T-helper 22 cell (primary cell): Measurements from ENCODE around the gene CT45A10.
"Not testable (repeated sequence)": the region's sequence is repeated elsewhere in the genome, so short reads cannot be mapped to it uniquely, and the experiment has no call there.

Experiments
- DNase-seq: peaks from one replicate; pipeline ENCODE4 v3.0.0-alpha.2; 2020; ENCODE audit warnings: low read depth

CT45A10 gene, protein sequence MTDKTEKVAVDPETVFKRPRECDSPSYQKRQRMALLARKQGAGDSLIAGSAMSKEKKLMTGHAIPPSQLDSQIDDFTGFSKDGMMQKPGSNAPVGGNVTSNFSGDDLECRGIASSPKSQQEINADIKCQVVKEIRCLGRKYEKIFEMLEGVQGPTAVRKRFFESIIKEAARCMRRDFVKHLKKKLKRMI

DNA sequence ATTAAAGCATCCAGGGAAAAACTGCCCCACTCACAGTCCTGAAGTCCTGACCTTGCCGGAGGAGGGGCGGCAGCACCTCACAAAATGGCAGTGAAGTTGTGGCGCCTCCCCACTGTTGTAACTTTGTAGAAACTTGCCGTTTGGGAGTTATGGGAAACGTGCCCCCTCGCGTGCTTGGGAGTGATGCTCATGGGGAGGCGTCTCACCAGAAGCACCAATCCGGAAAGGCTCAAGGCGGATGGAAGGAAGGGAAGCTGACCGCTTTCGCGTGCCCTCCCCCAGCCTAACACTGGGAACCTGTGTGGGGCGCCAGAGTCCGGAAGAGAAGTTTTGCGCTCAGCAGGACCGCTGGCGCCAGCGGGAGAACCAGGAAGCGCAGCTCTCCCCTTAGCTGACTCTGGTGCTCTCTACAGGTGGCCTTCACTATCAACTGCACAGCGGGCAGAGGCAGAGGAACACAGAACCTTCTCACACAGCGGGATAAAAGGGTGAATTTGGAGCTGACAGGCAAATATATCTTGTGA is at the start of gene CT45A10, which contains the start of gene SAGE1:
CT45A10 (minus strand) TSS at position 151 of the 524 bp plus-strand sequence. CDS start 8,100 bp downstream, outside the sequence.
SAGE1 (plus strand) TSS at position 423 of the 524 bp plus-strand sequence. CDS start 2,527 bp downstream, outside the sequence.
- DNase-seq, result no peak

DNA sequence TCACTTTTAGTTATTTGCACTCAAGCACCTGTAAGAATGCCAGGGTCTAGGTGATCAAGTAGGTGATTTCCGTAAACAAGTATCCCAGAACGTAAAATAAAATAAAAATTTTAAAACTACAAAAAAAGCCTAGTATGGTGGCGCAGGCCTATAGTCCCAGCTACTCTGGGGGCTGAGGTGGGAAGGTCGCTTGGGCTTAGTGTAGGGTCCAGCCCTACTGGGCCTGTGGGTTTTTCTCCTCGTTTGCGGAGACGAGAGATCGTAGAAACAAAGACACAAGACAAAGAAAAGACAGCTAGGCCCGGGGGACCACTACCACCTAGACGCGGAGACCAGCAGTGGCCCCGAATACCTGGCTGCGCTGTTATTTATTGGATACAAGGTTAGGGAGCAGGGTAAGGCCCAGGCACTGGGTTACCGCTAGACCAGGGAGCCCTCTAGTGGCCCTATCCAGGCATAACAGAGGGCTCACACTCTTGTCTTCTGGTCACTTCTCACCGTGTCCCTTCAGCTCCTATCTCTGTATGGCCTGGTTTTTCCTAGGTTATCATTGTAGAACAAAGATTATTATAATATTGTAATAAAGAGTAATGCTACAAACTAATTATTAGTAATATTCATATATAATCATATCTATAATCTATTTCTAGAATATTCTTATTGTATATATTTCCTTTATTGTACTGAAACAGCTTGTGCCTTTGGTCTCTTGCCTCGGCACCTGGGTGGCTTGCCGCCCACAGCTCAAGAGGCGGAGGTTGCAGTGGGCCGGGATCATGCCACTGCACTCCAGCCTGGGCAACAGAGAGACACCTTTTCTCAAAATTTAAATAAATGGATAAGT is 38.6 kb upstream of the CT45A10 start:
- DNase-seq, result no peak

DNA sequence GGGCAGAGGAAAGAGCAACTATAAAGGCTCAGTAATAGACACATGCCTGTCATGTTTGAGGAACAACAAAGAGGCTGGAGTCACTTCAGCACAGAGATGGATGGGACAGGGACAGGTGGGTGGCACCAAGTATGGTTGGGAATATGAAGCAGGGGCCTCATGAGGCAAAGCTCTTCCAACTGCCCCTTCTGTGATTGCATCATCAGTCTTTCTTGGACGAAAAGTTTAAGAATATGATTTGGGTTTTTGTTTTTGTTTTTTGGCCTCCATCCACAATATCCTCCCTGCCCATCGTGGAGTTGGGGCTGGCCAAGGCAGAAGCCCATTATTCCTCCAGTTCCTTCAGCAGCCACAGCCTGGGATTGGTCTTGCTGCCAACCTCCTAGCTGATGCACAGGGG is 34.7 kb upstream of the CT45A10 start:
- DNase-seq, result no peak

DNA sequence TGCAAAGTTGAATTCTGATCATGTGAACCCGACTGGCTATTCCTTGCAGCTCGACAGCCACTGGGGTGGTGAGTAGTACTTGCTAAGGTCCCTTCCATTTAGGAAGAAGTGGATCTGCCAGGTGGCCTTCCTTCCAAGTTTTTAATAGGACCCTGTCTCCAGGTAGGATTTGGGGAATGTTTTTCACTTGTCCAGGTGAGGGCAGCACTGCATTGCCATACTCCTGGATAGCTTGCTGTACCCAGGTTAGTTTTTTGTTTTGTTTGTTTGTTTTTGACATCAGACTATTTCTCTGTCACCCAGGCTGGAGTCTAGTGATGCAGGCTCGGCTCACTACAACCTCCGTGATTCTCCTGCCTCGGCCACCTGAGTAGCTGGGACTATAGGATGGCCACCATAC is 30.1 kb upstream of the CT45A10 start:
- no peak for DNase-seq

DNA sequence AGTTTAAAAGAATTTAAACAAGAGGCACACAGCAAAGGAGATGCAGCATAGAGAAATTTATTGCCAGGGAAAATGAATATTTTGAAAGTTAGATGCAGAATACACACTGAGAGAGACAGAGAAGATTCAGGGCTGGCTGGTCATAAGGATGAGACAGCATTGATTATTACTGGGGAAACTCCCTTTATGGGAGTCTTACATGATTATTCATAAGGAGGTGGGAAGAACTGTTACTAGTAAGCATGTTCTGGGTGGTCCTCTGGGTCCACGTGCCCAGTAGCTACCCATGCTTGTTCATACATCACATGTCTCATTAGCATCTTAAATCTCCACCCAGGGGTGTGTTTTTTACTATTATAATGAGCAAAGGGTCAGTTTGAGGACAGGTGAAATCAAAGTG is 27.3 kb upstream of the CT45A10 start:
- not testable (repeated sequence) for DNase-seq

DNA sequence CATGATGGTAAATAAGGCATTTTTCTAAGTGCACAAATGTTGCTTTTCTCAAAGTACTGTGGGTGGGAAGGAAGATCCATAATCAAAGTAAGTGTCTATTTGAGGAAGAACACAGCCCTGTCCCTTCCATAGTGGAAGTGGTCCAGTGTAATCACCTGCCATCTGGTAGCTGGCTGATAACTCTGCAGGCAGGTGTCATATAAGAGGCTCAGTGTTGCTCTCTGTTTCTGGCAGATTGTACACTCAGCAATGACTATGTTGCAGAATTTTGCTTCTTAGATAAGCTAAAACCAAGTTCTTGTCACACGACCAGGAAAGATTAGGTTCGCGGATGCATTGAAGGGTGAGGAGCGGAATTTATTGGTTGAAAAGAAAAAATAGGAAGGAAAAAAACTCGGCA is 21.2 kb upstream of the CT45A10 start:
- DNase-seq, result no peak

DNA sequence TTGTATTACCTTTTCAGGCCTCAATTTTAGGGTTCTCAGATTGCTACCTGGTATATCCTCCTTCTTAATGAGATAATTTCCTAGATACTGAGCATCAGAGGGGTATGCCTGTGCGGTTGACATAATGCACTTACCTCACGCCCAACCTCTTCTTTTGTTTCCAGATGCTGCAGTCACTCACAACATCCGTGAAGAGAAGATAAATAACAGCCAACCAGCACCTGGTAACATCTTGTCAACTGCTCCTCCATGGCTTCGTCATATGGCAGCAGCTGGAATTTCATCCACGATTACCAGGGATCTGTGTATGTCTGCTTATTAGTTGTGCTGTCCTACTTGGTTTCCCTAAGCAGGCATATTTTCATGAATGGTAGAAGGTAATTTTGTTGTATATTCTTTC is 17.0 kb upstream of the CT45A10 start:
- no peak for DNase-seq

DNA sequence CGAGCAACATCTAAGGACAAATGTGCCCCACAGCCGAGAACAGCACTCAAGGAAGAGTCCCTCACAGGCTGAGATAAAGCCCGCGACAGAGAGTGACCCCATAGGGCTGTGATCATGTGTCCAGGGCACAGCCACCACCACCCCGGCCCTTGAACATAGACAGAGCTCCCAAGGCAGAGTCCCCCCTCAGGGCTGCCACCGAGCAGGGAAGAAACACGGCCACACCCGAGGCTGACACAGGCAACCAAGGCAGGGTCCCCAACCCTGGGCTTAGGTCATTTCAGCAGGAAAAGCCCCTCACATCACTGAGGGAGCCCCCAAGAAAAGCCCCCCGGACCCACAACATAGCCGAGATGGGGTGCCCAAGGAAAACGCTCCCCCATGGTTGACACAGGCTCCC is 463 bp downstream of the CT45A10 start:
- DNase-seq, result no peak

DNA sequence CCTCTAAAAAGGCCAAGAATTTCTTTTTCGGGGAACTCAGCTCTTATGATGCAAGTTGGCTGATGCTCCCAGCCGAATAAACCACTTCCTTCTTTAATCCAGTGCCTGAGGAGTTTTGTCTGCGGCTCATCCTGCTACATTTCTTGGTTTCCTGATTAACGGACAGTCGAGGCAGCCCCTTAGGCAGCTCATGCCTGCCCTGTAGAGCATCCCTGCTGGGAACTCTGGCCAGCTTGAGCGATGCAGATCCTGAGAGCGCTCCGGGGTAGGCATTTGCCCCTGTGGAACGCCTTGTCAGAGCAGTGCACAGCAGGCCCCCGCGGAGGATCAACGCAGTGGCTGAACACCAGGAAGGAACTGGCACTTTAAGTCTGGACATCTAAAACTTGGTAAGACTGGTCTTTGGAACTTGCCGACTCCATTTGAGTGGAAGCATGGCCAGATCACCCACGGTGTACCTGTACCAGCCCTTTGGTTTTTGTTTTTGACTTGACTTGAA is 3.1 kb downstream of the CT45A10 start:
- DNase-seq, result no peak

DNA sequence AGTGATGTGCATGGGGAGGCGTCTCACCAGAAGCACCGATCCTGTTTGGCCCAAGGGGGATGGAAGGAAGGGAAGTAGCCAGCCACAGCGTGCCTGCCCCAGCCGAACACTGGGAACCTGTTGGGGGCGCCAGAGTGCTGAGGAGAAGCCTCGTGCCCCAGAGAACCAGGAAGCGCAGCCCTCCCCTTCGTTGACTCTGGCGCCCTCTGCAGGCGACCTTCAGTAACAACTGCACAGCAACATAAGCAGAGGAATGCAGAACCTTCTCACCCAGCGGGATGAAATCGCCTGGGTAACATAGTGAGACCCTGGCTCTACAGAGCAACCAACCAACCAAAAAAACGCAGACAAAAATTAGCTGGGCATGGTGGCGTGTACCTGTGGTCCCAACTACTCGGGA is 4.3 kb downstream of the CT45A10 start:
- DNase-seq, result not testable (repeated sequence)

DNA sequence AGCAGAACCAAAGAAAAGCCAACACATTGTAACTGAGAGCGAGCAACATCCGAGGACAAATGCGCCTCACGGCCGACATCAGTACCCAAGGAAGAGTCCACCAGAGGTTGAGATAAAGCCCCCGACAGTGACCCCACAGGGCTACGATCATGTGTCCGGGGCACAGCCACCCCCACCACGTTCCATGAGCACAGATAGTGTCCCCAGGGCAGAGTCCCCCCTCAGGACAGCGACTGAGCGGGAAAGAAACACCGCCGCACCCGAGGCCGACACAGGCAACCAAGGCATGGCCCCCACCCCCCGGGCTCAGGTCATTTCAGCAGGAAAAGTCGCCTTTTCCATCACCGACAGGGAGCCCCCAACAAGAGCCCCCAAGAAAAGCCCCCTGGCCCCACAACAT is 5.0 kb downstream of the CT45A10 start:
- not testable (repeated sequence) for DNase-seq

DNA sequence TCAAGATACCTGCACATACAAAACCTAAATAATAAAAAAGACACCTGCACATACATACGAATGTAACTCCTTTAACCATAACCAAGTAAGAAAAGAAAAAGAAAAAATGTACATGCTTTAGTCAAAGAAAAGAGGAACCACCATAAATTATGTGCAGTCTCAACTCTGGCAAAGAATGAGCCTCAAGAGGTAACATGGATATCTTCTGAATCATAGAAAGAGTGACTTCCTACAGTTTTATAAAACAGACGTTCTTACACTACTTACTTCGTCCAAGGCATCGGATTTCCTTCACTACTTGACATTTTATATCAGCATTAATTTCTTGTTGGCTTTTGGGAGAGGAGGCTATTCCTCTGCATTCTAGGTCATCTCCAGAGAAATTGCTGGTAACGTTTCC is 10.5 kb downstream of the CT45A10 start:
- DNase-seq, result not testable (repeated sequence)

DNA sequence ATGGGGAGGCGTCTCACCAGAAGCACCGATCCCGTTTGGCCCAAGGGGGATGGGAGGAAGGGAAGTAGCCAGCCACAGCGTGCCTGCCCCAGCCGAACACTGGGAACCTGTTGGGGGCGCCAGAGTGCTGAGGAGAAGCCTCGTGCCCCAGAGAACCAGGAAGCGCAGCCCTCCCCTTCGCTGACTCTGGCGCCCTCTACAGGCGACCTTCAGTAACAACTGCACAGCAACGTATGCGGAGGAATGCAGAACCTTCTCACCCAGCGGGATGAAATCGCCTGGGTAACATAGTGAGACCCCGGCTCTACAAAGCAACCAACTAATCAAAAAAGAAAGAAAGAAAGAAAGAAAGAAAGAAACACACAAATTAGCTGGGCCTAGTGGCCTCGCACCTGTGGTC is 21.5 kb downstream of the CT45A10 start, which contains the start of gene CT45A9:
CT45A9 (minus strand) TSS at position 101 of the 400 bp plus-strand sequence. CDS start 3,751 bp downstream, outside the sequence.
- not testable (repeated sequence) for DNase-seq

DNA sequence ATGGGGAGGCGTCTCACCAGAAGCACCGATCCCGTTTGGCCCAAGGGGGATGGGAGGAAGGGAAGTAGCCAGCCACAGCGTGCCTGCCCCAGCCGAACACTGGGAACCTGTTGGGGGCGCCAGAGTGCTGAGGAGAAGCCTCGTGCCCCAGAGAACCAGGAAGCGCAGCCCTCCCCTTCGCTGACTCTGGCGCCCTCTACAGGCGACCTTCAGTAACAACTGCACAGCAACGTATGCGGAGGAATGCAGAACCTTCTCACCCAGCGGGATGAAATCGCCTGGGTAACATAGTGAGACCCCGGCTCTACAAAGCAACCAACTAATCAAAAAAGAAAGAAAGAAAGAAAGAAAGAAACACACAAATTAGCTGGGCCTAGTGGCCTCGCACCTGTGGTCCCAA is 38.8 kb downstream of the CT45A10 start, which contains the start of gene CT45A8:
CT45A8 (minus strand) TSS at position 101 of the 400 bp plus-strand sequence. CDS start 3,755 bp downstream, outside the sequence.
- DNase-seq, result not testable (repeated sequence)

DNA sequence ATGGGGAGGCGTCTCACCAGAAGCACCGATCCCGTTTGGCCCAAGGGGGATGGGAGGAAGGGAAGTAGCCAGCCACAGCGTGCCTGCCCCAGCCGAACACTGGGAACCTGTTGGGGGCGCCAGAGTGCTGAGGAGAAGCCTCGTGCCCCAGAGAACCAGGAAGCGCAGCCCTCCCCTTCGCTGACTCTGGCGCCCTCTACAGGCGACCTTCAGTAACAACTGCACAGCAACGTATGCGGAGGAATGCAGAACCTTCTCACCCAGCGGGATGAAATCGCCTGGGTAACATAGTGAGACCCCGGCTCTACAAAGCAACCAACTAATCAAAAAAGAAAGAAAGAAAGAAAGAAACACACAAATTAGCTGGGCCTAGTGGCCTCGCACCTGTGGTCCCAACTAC is 56.1 kb downstream of the CT45A10 start, which contains the start of gene CT45A7:
CT45A7 (minus strand) TSS at position 101 of the 400 bp plus-strand sequence. CDS start 3,747 bp downstream, outside the sequence.
- not testable (repeated sequence) for DNase-seq
